Sigmoid colon (tissue), 7 donors: ENCODE measurements around the gene GADL1. TPM values are rescaled to one million over a fixed set of nuclear protein-coding genes. Genes with fewer than 3 reads are reported as not detected.

Source experiments
- DNase-seq: peaks from one replicate; pipeline ENCODE4 v3.0.0-alpha.2; 2019
- H3K27ac ChIP-seq, 4 donors: fragments of 200-600 bp; sonication (generic); one replicate each; pipeline ENCODE4 v1.5.1; 2016 to 2019; ENCODE audit warnings: mild to moderate bottlenecking in 1 of 4
- H3K27me3 ChIP-seq, 3 donors: fragments of 200-600 bp; sonication (generic); one replicate each; pipeline ENCODE4 v1.5.1; 2019; ENCODE audit warnings: mild to moderate bottlenecking in 1 of 3
- H3K36me3 ChIP-seq, 4 donors: fragments of 200-600 bp; sonication (generic); one replicate each; pipeline ENCODE4 v1.5.1; 2016 to 2019
- H3K4me1 ChIP-seq, 4 donors: fragments of 200-600 bp; sonication (generic); one replicate each; pipeline ENCODE4 v1.5.1; 2017 to 2019
- H3K4me3 ChIP-seq, 4 donors: fragments of 200-600 bp; sonication (generic); one replicate each; pipeline ENCODE4 v1.5.1; 2017 to 2019; ENCODE audit warnings: mild to moderate bottlenecking in 2 of 4, moderate library complexity in 1 of 4
- H3K9me3 ChIP-seq, 4 donors: fragments of 200-600 bp in 3 of 4; sonication (generic) in 3 of 4; one replicate each; pipeline versions ENCODE4 v1.5.1 to v1.6.1; 2013 to 2019
- CTCF ChIP-seq, 4 experiments: fragments of 450-650 bp in 3 of 4; fragments of 200-600 bp in 1 of 4; IDR thresholded peaks; one replicate each; pipeline ENCODE4 v1.5.1; 2016 to 2019; ENCODE audit warnings: antibody characterized with exemption in 4 of 4, mild to moderate bottlenecking in 3 of 4, moderate library complexity in 2 of 4
- EP300 ChIP-seq, 4 donors: sonication (generic); formaldehyde crosslinking; IDR thresholded peaks; one replicate each; pipeline ENCODE4 v1.6.1; 2017; ENCODE audit warnings: antibody characterized with exemption in 4 of 4
- POLR2A ChIP-seq, 2 donors: fragments of 450-650 bp; IDR thresholded peaks; one replicate each; pipeline ENCODE4 v1.6.1; 2016; ENCODE audit warnings: antibody characterized with exemption in 2 of 2, mild to moderate bottlenecking in 2 of 2, moderate library complexity in 2 of 2
- POLR2AphosphoS5 ChIP-seq, 4 donors: sonication (generic); formaldehyde crosslinking; IDR thresholded peaks; one replicate each; pipeline ENCODE4 v1.6.1; 2017; ENCODE audit warnings: antibody characterized with exemption in 4 of 4
- WGBS, 2 donors: extraction: QIAGEN DNeasy Blood & Tissue Kit; methylation state at CpG; one replicate each; pipeline ENCODE4 v1.1.7; 2013; 5-methylcytosine and 5-hydroxymethylcytosine counted together
- intact Hi-C: fragments of 100-400 bp; cut with DNase I; formaldehyde crosslinking; loops from one replicate; pipeline ENCODE4 v1.15.1; 2023
- polyA plus RNA-seq, 3 donors: library from polyadenylated mRNA; stranded (reverse); fragments of 200-250 nt; gene quantifications; one replicate each; pipeline ENCODE4 v1.2.3, GENCODE V29; 2013
- total RNA-seq, 4 donors: library from RNA; depleted of rRNA; stranded (reverse); fragments of >200 nt; gene quantifications; one replicate each; pipeline ENCODE4 v1.1.0, GENCODE V29; 2016
- donor health status: healthy with polysubstance abuse.
- donor health status: Bipolar disorder and iron deficiency.
- donor health status: healthy.

Gene GADL1
- total and polyA plus RNA-seq, 7 donors = not detected

GRCh38 chr3:30836141-30836540 lies 58.3 kb downstream of the GADL1 start:
- intact Hi-C loops = no loop called here
- Histone ChIP-seq H3K27ac (no peak overlapping the region), H3K9me3 (no peaks in the 10 kb centered on the region), H3K27me3 (no peaks in the 10 kb centered on the region), H3K4me3 (no peak overlapping the region), H3K4me1 (peaks cover 0 to 7% (median 0%) of the 10 kb centered on the region in 4 donors), H3K36me3 (no peaks in the 10 kb centered on the region)
- TF ChIP-seq POLR2A (IDR thresholded peaks at IDR 0.05) (no peak), CTCF (IDR thresholded peaks at IDR 0.05) (no peak), EP300 (IDR thresholded peaks at IDR 0.05) (no peak), POLR2AphosphoS5 (IDR thresholded peaks at IDR 0.05) (no peak)
- no peak for DNase-seq
- 93 to 95% methylated on average over 1 of the region's 1 CpG for WGBS, 2 donors

GRCh38 chr3:30835667-30836066 lies 58.8 kb downstream of the GADL1 start:
- intact Hi-C loops = no loop called here
- no peak for TF ChIP-seq EP300 (IDR thresholded peaks at IDR 0.05)
- no peak for TF ChIP-seq CTCF (IDR thresholded peaks at IDR 0.05)
- TF ChIP-seq POLR2AphosphoS5 (IDR thresholded peaks at IDR 0.05) = no peak
- no peak for TF ChIP-seq POLR2A (IDR thresholded peaks at IDR 0.05)

GRCh38 chr3:30832961-30833575 lies 61.4 kb downstream of the GADL1 start:
- WGBS, 2 donors = 78 to 80% methylated on average over 4 of the region's 4 CpGs

More at GRCh38 chr3:30835667-30836066, 58.8 kb downstream of the GADL1 start:
- H3K27me3 ChIP-seq = no peaks in the 10 kb centered on the region
- DNase-seq = no peak
- no peak overlapping the region for H3K4me3 ChIP-seq
- no peaks in the 10 kb centered on the region for H3K36me3 ChIP-seq
- H3K9me3 ChIP-seq = no peaks in the 10 kb centered on the region
- 68 to 75% methylated on average over 2 of the region's 2 CpGs for WGBS, 2 donors
- H3K4me1 ChIP-seq = peaks cover 0 to 7% (median 0%) of the 10 kb centered on the region in 4 donors
- H3K27ac ChIP-seq = no peak overlapping the region

GRCh38 chr3:30827080-30827479 lies 67.4 kb downstream of the GADL1 start:
- intact Hi-C loops = no loop called here
- Histone ChIP-seq H3K9me3 (no peaks in the 10 kb centered on the region), H3K4me3 (no peak overlapping the region), H3K27me3 (no peaks in the 10 kb centered on the region), H3K36me3 (no peaks in the 10 kb centered on the region), H3K27ac (no peak overlapping the region), H3K4me1 (peaks cover 0 to 8% (median 3%) of the 10 kb centered on the region in 4 donors)
- no peak for DNase-seq
- WGBS, 2 donors = 91 to 98% methylated on average over 1 of the region's 1 CpG
- no peak for TF ChIP-seq POLR2A (IDR thresholded peaks at IDR 0.05)
- TF ChIP-seq CTCF (IDR thresholded peaks at IDR 0.05) = no peak
- TF ChIP-seq POLR2AphosphoS5 (IDR thresholded peaks at IDR 0.05) = no peak
- TF ChIP-seq EP300 (IDR thresholded peaks at IDR 0.05) = no peak

More at GRCh38 chr3:30832961-30833575, 61.4 kb downstream of the GADL1 start:
- no peak overlapping the region for H3K27ac ChIP-seq
- H3K27me3 ChIP-seq = no peaks in the 10 kb centered on the region
- no peaks in the 10 kb centered on the region for H3K9me3 ChIP-seq
- DNase-seq = no peak
- no peaks in the 10 kb centered on the region for H3K36me3 ChIP-seq
- intact Hi-C loops = no loop called here
- no peak overlapping the region for H3K4me3 ChIP-seq
- H3K4me1 ChIP-seq = peaks cover 0 to 7% (median 0%) of the 10 kb centered on the region in 4 donors
- no peak for TF ChIP-seq POLR2AphosphoS5 (IDR thresholded peaks at IDR 0.05)
- TF ChIP-seq POLR2A (IDR thresholded peaks at IDR 0.05) = no peak
- TF ChIP-seq CTCF (IDR thresholded peaks at IDR 0.05) = no peak
- no peak for TF ChIP-seq EP300 (IDR thresholded peaks at IDR 0.05)

GRCh38 chr3:30826531-30826942 lies 67.9 kb downstream of the GADL1 start:
- no peaks in the 10 kb centered on the region for H3K36me3 ChIP-seq
- no peak for DNase-seq
- H3K9me3 ChIP-seq = no peaks in the 10 kb centered on the region
- intact Hi-C loops = no loop called here
- no peaks in the 10 kb centered on the region for H3K27me3 ChIP-seq
- H3K4me3 ChIP-seq = no peak overlapping the region
- TF ChIP-seq POLR2A (IDR thresholded peaks at IDR 0.05) (no peak), POLR2AphosphoS5 (IDR thresholded peaks at IDR 0.05) (no peak), CTCF (IDR thresholded peaks at IDR 0.05) (no peak), EP300 (IDR thresholded peaks at IDR 0.05) (no peak)
- no peak overlapping the region for H3K27ac ChIP-seq
- WGBS, 2 donors = 48 to 51% methylated on average over 2 of the region's 2 CpGs
- peaks cover 0 to 8% (median 3%) of the 10 kb centered on the region in 4 donors for H3K4me1 ChIP-seq
